Fibroblast of lung (primary cell): ENCODE data around the gene TMEM106C. TPM values are rescaled to one million over a fixed set of nuclear protein-coding genes. Genes with fewer than 3 reads are reported as not detected.

ENCODE experiments used
- DNase-seq, 2 donors: peaks; one replicate each; pipeline versions ENCODE4 v3.0.0 to v3.0.0-alpha.2; 2010; ENCODE audit warnings: low read depth in 2 of 2
- H2AFZ ChIP-seq: 2 replicates; pipeline ENCODE4 v1.5.1; 2012; ENCODE audit warnings: low read length, control low read depth, inconsistent platforms
- H3K27ac ChIP-seq: 2 replicates; pipeline ENCODE4 v1.5.1; 2011; ENCODE audit warnings: low read length, control low read depth; ENCODE audit not compliant: insufficient read depth
- H3K27me3 ChIP-seq: 2 replicates; pipeline ENCODE4 v1.5.1; 2011; ENCODE audit warnings: mild to moderate bottlenecking, low read length; ENCODE audit not compliant: control insufficient read depth, insufficient read depth
- H3K36me3 ChIP-seq: 2 replicates; pipeline ENCODE4 v1.5.1; 2011; ENCODE audit warnings: low read length; ENCODE audit not compliant: control insufficient read depth, insufficient read depth
- H3K4me1 ChIP-seq: 2 replicates; pipeline ENCODE4 v1.5.1; 2011; ENCODE audit warnings: low read length; ENCODE audit not compliant: control insufficient read depth, insufficient read depth; ENCODE audit errors: extremely low read depth
- H3K4me2 ChIP-seq: 2 replicates; pipeline ENCODE4 v1.5.1; 2011; ENCODE audit warnings: low read length, control low read depth; ENCODE audit not compliant: insufficient read depth; ENCODE audit errors: extremely low read depth
- H3K4me3 ChIP-seq, 4 experiments: fragments of 200-600 bp in 1 of 4; sonication (generic) in 1 of 4; replicated peaks in 1 of 4; 2 replicates each; pipeline ENCODE4 v1.5.1; 2011 to 2016; ENCODE audit warnings: low read length in 4 of 4, low read depth in 3 of 4, mild to moderate bottlenecking in 3 of 4, control low read depth in 2 of 4, inconsistent platforms in 1 of 4, mixed read lengths in 1 of 4; ENCODE audit not compliant: insufficient read depth in 1 of 4; ENCODE audit errors: control extremely low read depth in 1 of 4
- H3K79me2 ChIP-seq: 2 replicates; pipeline ENCODE4 v1.5.1; 2012; ENCODE audit warnings: mild to moderate bottlenecking, low read length, inconsistent platforms; ENCODE audit not compliant: control insufficient read depth, insufficient read depth
- H3K9ac ChIP-seq: 2 replicates; pipeline ENCODE4 v1.5.1; 2011; ENCODE audit warnings: mild to moderate bottlenecking, low read length, control low read depth; ENCODE audit not compliant: insufficient read depth
- H3K9me3 ChIP-seq: 2 replicates; pipeline ENCODE4 v1.5.1; 2012; ENCODE audit warnings: low read depth, low read length; ENCODE audit not compliant: control insufficient read depth, insufficient read depth
- H4K20me1 ChIP-seq: 2 replicates; pipeline ENCODE4 v1.5.1; 2011; ENCODE audit warnings: low read length; ENCODE audit not compliant: control insufficient read depth, insufficient read depth; ENCODE audit errors: extremely low read depth
- EZH2 ChIP-seq: IDR thresholded peaks from 2 replicates; pipeline ENCODE4 v1.5.1; 2012; ENCODE audit warnings: low read length, control low read depth, mild to moderate bottlenecking; ENCODE audit errors: missing control alignments
- polyA plus RNA-seq, 2 donors: library from polyadenylated mRNA; depleted of rRNA in 1 of 2; stranded (reverse) in 1 of 2; unstranded in 1 of 2; fragments of >200 nt; gene quantifications; 2 replicates each; pipeline ENCODE4 v1.2.1, GENCODE V29; 2011 to 2012; ENCODE audit warnings: missing spikeins in 1 of 2
- total RNA-seq: library from RNA; depleted of rRNA; stranded (reverse); fragments of >200 nt; gene quantifications from 2 replicates; pipeline ENCODE4 v1.2.1, GENCODE V29; 2014
- TF ChIP-seq, protein P1 (sequence below), 2 donors: IDR thresholded peaks in 1 of 2; conservative IDR thresholded peaks in 1 of 2; 1 replicate in 1 of 2; 2 replicates in 1 of 2; pipeline ENCODE4 v1.5.1; 2011 to 2012; ENCODE audit warnings: low read length in 2 of 2, control low read depth in 1 of 2, inconsistent platforms in 1 of 2, low read depth in 1 of 2, mild to moderate bottlenecking in 1 of 2

The TMEM106C gene
- total and polyA plus RNA-seq, 2 donors (not counting 1 experiment from before 2014, with no cell fraction given) = 85.0 to 91.7 TPM

DNA sequence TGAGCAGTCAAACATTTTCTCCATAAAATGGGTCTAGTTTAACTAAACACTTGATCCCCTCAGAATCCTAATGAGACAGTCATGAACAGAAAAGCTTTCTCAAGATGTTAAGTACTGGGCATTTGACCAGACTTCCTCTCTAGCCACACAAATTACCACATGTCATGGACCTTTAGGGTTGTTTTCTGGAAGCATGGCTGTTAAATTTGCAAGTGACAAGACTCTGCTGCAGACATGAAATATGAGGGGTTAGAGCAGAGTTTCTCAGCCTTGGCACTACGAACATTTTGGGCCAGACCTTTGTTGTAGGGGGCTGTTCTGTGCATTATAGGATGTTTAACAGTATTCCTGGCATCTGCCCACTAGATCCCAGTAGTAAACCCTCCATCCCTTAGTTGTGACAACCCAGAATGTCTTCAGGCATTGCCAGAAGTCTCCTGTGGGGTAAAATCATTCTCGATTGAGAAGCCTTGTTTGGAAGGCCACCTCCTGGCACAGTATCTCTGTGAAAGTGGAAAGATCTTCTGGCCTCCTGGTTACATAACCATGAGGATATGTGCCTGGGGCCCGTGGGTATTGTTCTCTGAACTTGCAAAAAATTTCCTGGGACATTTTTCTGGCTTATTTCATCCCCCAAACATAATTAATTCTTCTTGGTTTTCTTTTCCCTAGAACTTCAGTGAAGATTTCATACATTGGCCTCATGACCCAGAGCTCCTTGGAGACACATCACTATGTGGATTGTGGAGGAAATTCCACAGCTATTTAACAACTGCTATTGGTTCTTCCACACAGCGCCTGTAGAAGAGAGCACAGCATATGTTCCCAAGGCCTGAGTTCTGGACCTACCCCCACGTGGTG lies 4.3 kb downstream of the TMEM106C start:
- Histone ChIP-seq H3K9ac (no peak overlapping the region), H3K9me3 (no peaks in the 10 kb centered on the region), H4K20me1 (no peaks in the 10 kb centered on the region), H3K4me2 (no peak overlapping the region), H3K4me1 (peaks cover 8% of the 10 kb centered on the region), H3K79me2 (no peaks in the 10 kb centered on the region), H2AFZ (no peak overlapping the region), H3K27ac (no peak overlapping the region), H3K36me3 (peaks cover 6% of the 10 kb centered on the region), H3K4me3 (no peak overlapping the region), H3K27me3 (no peaks in the 10 kb centered on the region)
- TF ChIP-seq, protein P1, sequence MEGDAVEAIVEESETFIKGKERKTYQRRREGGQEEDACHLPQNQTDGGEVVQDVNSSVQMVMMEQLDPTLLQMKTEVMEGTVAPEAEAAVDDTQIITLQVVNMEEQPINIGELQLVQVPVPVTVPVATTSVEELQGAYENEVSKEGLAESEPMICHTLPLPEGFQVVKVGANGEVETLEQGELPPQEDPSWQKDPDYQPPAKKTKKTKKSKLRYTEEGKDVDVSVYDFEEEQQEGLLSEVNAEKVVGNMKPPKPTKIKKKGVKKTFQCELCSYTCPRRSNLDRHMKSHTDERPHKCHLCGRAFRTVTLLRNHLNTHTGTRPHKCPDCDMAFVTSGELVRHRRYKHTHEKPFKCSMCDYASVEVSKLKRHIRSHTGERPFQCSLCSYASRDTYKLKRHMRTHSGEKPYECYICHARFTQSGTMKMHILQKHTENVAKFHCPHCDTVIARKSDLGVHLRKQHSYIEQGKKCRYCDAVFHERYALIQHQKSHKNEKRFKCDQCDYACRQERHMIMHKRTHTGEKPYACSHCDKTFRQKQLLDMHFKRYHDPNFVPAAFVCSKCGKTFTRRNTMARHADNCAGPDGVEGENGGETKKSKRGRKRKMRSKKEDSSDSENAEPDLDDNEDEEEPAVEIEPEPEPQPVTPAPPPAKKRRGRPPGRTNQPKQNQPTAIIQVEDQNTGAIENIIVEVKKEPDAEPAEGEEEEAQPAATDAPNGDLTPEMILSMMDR (conservative IDR thresholded peaks at IDR 0.05 in 1 of 2, IDR thresholded peaks at IDR 0.05 in 1 of 2; ENCODE audit: low read depth in 1 of 2, low read length in 2 of 2) = no peak
- TF ChIP-seq EZH2 = no peak
- DNase-seq = no peak

DNA sequence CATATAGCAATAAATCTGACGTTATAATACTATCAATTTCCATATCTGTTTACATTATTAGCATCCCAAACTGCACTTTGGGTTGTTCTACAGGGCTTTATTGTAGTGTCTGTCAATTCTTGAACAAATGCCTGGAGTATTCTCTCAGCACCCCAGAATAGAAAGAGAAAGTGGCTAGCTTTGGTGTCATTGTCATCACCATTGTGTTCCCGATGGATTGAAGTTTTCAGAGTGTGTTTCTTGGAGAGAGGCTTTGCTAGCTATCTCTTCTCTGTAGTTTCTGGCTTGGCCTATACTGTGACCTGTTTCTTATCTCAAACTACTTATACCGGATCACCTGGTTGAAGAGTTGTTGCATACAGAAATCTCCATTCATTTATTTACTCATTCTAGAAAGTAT lies 6.4 kb downstream of the TMEM106C start:
- Histone ChIP-seq H3K4me3 (no peak overlapping the region), H3K4me2 (no peak overlapping the region), H4K20me1 (no peaks in the 10 kb centered on the region), H3K4me1 (peaks cover 4% of the 10 kb centered on the region), H3K79me2 (no peaks in the 10 kb centered on the region), H3K36me3 (peaks cover 6% of the 10 kb centered on the region), H3K9ac (no peak overlapping the region), H2AFZ (no peak overlapping the region), H3K27ac (no peak overlapping the region), H3K9me3 (no peaks in the 10 kb centered on the region), H3K27me3 (peaks cover 4% of the 10 kb centered on the region)
- TF ChIP-seq, protein P1 (conservative IDR thresholded peaks at IDR 0.05 in 1 of 2, IDR thresholded peaks at IDR 0.05 in 1 of 2; ENCODE audit: low read depth in 1 of 2, low read length in 2 of 2) = no peak
- DNase-seq = no peak

DNA sequence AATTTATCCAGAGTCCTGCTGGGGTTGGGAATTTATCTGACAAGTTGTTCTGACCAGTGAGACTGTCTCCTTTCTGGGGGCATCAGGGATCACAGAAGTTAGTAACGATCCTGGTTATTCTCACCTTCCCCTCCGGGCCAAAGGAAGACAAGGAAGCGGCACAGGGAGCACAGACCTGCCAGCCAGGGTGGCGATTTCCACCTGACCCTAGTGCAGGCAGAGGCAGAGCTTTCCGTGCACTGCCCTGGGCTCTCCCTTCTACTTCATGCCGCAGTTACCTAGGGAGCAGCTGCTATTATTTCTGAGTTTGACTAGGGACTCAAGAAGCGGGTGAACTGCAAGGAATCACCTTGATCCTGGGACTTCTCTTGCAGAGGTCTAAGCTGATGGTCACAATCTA lies 7.4 kb downstream of the TMEM106C start:
- peaks cover 4% of the 10 kb centered on the region for H3K4me1 ChIP-seq
- no peaks in the 10 kb centered on the region for H3K9me3 ChIP-seq
- no peaks in the 10 kb centered on the region for H3K79me2 ChIP-seq
- TF ChIP-seq, protein P1 (conservative IDR thresholded peaks at IDR 0.05 in 1 of 2, IDR thresholded peaks at IDR 0.05 in 1 of 2; ENCODE audit: low read depth in 1 of 2, low read length in 2 of 2) = no peak
- no peak for TF ChIP-seq EZH2
- H2AFZ ChIP-seq = no peak overlapping the region
- no peak overlapping the region for H3K9ac ChIP-seq
- H3K4me3 ChIP-seq = no peak overlapping the region
- H3K4me2 ChIP-seq = no peak overlapping the region
- H3K27ac ChIP-seq = no peak overlapping the region
- DNase-seq = no peak
- no peaks in the 10 kb centered on the region for H4K20me1 ChIP-seq
- H3K36me3 ChIP-seq = peaks cover 5% of the 10 kb centered on the region
- H3K27me3 ChIP-seq = peaks cover 4% of the 10 kb centered on the region
